Fibroblast of the aortic adventitia (primary cell): ENCODE results near the gene ARHGAP40. TPM values are rescaled to one million over a fixed set of nuclear protein-coding genes. Genes with fewer than 3 reads are reported as not detected.

Experiments used
- DNase-seq: peaks from one replicate; pipeline ENCODE4 v3.0.0-alpha.2; 2010; ENCODE audit warnings: low read depth
- H3K4me3 ChIP-seq: 2 replicates; pipeline ENCODE4 v1.5.1; 2011; ENCODE audit warnings: low read depth, mild to moderate bottlenecking, control low read depth, low read length, moderate library complexity
- total RNA-seq: library from RNA; depleted of rRNA; stranded (reverse); fragments of >200 nt; gene quantifications from 2 replicates; pipeline ENCODE4 v1.2.3, GENCODE V29; 2012; ENCODE audit warnings: low replicate concordance
- TF ChIP-seq, protein P1 (sequence below): IDR thresholded peaks from 2 replicates; pipeline ENCODE4 v1.5.1; 2011; ENCODE audit warnings: mild to moderate bottlenecking, low read length, control low read depth, inconsistent platforms; ENCODE audit not compliant: insufficient read depth

Gene ARHGAP40
- total RNA-seq, 1 donor: not detected

DNA sequence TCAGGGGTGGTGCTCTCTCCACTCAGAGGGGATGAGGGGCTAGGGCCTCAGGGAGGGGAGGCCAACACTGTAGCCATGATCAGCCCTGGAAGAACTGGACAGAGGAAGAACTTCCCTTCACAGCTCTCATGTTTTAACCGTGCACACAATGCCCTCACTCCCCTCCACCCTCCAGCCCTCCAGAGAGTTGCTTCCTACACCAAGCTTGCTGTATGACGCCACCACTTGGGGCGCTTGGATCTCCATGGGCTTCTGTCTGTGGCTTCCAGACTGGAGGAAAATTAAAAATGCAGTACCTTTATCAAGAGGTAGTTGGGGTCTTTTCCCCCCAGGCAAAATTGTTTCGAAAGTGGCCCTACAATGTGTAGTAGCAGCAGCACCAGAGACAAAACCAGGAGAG, 48.4 kb downstream of the ARHGAP40 start:
- no peak for DNase-seq

DNA sequence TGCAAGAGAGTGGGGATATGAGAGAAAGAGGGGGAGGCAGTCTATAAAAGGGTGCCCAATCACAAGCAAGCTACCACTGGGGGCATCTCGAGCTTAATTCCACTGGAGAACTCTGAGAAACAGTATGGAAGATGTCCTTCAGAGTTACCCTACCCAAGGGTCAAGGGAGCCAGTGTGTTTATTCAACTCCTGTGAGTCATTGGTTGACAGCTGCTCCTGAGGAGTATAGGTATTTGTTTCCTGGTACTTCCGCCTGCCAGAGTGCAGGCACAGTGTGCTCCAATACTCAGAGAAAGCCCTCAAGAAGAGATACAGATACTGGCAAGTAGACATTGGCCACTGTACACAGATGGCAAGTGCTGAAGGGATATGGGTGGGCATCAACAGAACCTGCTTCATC, 49.5 kb downstream of the ARHGAP40 start:
- H3K4me3 ChIP-seq: no peak overlapping the region
- TF ChIP-seq, protein P1, sequence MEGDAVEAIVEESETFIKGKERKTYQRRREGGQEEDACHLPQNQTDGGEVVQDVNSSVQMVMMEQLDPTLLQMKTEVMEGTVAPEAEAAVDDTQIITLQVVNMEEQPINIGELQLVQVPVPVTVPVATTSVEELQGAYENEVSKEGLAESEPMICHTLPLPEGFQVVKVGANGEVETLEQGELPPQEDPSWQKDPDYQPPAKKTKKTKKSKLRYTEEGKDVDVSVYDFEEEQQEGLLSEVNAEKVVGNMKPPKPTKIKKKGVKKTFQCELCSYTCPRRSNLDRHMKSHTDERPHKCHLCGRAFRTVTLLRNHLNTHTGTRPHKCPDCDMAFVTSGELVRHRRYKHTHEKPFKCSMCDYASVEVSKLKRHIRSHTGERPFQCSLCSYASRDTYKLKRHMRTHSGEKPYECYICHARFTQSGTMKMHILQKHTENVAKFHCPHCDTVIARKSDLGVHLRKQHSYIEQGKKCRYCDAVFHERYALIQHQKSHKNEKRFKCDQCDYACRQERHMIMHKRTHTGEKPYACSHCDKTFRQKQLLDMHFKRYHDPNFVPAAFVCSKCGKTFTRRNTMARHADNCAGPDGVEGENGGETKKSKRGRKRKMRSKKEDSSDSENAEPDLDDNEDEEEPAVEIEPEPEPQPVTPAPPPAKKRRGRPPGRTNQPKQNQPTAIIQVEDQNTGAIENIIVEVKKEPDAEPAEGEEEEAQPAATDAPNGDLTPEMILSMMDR: no peak
- DNase-seq: no peak

More for the DNA sequence above, 48.4 kb downstream of the ARHGAP40 start:
- H3K4me3 ChIP-seq: no peak overlapping the region
- TF ChIP-seq, protein P1: no peak

DNA sequence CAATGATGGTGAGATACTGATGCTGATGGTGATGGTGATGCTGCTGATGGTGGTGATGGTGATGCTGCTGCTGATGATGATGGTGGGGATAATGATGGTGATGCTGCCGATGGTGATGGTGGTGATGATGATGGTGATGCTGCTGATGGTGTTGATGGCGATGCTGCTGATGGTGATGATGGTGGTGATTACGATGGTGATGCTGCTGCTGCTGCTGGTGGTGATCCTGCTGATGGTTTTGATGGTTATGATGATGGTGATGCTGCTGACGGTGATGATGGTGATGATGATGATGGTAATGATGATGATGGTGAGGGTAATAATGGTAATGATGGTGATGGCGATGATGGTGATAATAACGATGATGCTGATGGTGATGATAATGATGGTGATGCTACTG, 50.0 kb downstream of the ARHGAP40 start:
- TF ChIP-seq, protein P1: no peak

DNA sequence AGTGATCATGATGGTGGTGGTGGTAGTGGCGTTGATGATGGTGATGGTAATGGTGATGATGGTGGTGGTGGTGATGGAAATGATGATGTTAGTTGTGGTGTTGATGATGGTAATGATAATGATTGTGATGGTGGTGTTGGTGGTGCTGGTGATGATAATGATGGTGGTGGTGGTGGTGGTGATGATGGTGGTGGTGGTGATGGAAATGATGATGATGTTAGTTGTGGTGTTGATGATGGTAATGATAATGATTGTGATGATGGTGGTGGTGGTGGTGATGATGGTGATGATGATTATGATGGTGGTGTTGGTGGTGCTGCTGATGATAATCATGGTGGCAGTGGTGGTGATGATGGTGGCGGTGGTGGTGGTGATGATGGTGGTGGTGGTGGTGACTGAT, 51.4 kb downstream of the ARHGAP40 start:
- TF ChIP-seq, protein P1: no peak
- no peak overlapping the region for H3K4me3 ChIP-seq
- no peak for DNase-seq

More for the DNA sequence above, 50.0 kb downstream of the ARHGAP40 start:
- H3K4me3 ChIP-seq: no peak overlapping the region
- DNase-seq: no peak

DNA sequence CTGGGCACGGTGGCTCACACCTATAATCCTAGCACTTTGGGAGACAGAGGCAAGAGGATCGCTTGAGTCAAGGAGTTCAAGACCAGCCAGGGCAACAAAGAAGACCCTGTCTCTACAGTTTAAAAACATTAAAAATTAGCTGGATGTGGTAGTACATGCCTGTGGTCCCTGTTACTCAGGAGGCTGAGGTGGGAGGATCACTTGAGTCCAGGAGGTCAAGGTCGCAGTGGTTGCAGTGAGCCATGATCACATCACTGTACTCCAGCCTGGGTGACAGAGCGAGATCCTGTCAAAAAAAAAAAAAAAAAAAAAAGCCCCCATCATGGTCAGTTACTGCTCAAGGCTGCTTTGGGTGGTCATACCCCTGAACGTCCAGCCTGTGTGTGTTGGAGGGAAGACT, 55.8 kb downstream of the ARHGAP40 start:
- DNase-seq: no peak
- no peak overlapping the region for H3K4me3 ChIP-seq
- TF ChIP-seq, protein P1: no peak

DNA sequence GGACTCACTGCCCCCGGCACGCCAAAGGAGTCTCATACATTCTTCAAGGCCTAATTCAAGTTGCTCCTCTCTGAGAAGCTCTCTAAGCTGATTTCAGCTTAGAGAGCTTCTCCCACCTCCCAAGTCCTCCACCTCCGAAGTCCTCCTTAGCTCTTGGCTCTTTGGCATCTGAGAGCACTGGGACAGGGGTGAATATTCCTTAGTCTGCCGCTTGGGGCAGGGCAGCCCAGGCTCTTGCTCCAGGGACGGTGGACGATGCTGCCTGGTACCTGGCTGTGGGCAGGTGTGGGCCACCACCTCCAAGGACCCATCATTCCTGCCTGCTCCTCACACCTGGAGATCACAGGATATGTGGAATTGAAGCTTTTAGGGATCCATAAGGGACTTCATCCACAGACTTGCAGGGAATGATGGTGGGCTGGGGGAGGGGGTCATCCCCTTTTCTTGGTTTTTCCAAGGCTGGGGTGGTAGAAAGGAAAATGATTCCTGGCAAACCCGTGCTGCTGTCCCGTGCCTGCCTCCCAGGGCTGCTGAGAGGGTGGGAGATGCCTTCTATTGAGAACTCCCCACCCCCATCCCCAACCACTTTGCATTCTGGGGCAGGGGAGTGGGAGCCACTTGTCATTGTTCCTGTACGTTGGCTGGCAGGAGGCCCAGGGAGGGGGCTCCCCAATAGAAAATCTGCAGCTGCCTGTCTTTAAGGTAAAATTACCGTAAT, 57.4 kb downstream of the ARHGAP40 start:
- TF ChIP-seq, protein P1: peak; percentile 59
- no peak overlapping the region for H3K4me3 ChIP-seq
- DNase-seq: no peak

DNA sequence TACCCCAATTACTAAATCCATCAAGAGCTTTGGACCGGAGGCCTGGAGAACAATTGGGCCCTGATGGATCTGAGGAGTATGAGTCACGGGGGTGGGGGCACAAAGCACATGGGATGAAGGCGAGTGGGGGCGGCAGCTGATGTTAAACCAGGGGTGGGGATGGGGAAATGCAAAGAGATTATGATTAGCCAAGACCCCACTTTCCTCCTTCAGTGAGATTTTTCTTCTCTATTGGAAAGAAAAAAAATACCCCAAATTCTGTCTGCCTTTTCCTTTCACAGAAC, 57.9 kb downstream of the ARHGAP40 start:
- DNase-seq: no peak
- TF ChIP-seq, protein P1: no peak
- H3K4me3 ChIP-seq: no peak overlapping the region
